Measurements from ENCODE around the gene ARID1B. TPM values are rescaled to one million over a fixed set of nuclear protein-coding genes. Genes with fewer than 3 reads are reported as not detected.

The ARID1B gene
- total RNA-seq, 1 donor from 2014 or later: 75.4 TPM

DNA sequence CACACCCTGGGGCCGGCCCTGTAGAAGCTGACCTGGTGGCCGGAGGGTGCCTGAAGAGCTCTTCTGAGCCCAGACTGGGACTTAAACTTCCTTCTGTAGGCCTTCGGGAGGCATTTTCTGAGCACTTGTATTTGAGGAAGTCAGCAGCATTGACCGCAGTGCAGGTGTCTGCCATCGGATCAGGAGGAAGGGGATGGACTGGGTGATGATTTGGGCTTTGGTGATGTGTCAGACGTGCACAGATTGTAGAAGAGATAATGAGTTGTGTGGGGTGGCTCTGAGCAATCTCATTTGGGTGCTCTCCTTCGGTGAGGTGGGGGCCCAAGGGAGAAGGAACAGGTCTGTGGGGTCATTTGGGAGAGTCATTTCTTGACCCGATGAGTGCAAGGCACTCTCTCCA is 150.9 kb downstream of the ARID1B start:
- Mint-ChIP-seq H3K27ac (ENCODE audit: unreplicated experiment) (no peak overlapping the region), H3K27me3 (ENCODE audit: low read depth, unreplicated experiment) (no peaks in the 10 kb centered on the region), H3K4me3 (ENCODE audit: unreplicated experiment) (no peak overlapping the region), H3K9me3 (ENCODE audit: unreplicated experiment) (peaks cover 3% of the 10 kb centered on the region), H3K4me1 (ENCODE audit: low read depth, unreplicated experiment) (peaks cover 12% of the 10 kb centered on the region), H3K36me3 (ENCODE audit: low read depth, unreplicated experiment) (peaks cover 5% of the 10 kb centered on the region)
- Histone ChIP-seq H3K9ac (ENCODE audit: low read length) (no peak overlapping the region), H3K36me3 (ENCODE audit: insufficient read depth, low read length) (no peaks in the 10 kb centered on the region), H4K20me1 (ENCODE audit: insufficient read depth, low read length) (peaks cover 73% of the 10 kb centered on the region), H3K9me3 (ENCODE audit: insufficient read depth, low read depth, low read length) (no peaks in the 10 kb centered on the region), H3K4me3 (ENCODE audit: insufficient read depth, low read depth, low read length) (no peak overlapping the region), H3K27me3 (ENCODE audit: insufficient read depth, low read length) (no peaks in the 10 kb centered on the region), H3K4me1 (ENCODE audit: insufficient read depth, low read length) (no peaks in the 10 kb centered on the region), H2AFZ (ENCODE audit: low read depth, low read length) (no peak overlapping the region), H3K4me2 (ENCODE audit: low read length) (no peak overlapping the region), H3K27ac (ENCODE audit: low read depth, low read length) (no peak overlapping the region), H3K79me2 (ENCODE audit: insufficient read depth, low read length) (peaks cover 73% of the 10 kb centered on the region)
- FAIRE-seq: no peak
- no peak for DNase-seq (ENCODE audit: low read depth)
- TF ChIP-seq, protein P1, sequence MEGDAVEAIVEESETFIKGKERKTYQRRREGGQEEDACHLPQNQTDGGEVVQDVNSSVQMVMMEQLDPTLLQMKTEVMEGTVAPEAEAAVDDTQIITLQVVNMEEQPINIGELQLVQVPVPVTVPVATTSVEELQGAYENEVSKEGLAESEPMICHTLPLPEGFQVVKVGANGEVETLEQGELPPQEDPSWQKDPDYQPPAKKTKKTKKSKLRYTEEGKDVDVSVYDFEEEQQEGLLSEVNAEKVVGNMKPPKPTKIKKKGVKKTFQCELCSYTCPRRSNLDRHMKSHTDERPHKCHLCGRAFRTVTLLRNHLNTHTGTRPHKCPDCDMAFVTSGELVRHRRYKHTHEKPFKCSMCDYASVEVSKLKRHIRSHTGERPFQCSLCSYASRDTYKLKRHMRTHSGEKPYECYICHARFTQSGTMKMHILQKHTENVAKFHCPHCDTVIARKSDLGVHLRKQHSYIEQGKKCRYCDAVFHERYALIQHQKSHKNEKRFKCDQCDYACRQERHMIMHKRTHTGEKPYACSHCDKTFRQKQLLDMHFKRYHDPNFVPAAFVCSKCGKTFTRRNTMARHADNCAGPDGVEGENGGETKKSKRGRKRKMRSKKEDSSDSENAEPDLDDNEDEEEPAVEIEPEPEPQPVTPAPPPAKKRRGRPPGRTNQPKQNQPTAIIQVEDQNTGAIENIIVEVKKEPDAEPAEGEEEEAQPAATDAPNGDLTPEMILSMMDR (IDR thresholded peaks at IDR 0.05; ENCODE audit: insufficient read depth, low read depth, low read length): no peak
- TF ChIP-seq EZH2 (IDR thresholded peaks at IDR 0.05; ENCODE audit: insufficient read depth, low read length): no peak

DNA sequence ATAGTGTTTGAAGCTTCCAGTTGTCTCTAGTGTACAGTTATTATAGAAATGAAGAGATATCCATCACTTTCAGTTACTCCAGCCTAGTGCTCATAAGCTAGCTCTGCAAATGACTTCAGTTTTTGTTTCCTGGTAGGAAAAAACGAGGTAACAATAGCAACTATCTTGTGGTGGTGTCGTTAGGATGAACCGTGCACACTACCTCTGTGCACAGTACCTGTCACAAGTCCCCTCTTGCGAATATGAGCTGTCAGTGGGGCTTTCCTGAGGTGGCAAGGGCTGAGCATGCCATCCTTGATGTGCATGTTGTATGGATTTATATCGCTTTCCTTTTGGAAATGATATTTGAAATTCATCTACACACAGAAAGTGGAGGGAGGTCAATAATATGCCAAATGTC is 151.8 kb downstream of the ARID1B start:
- no peaks in the 10 kb centered on the region for H3K27me3 ChIP-seq (ENCODE audit: insufficient read depth, low read length)
- H3K79me2 ChIP-seq (ENCODE audit: insufficient read depth, low read length): peaks cover 74% of the 10 kb centered on the region
- DNase-seq (ENCODE audit: low read depth): no peak
- Mint-ChIP-seq H3K4me1 (ENCODE audit: low read depth, unreplicated experiment) (peaks cover 17% of the 10 kb centered on the region), H3K9me3 (ENCODE audit: unreplicated experiment) (peaks cover 3% of the 10 kb centered on the region), H3K4me3 (ENCODE audit: unreplicated experiment) (no peak overlapping the region), H3K36me3 (ENCODE audit: low read depth, unreplicated experiment) (peaks cover 5% of the 10 kb centered on the region), H3K27ac (ENCODE audit: unreplicated experiment) (no peak overlapping the region), H3K27me3 (ENCODE audit: low read depth, unreplicated experiment) (no peaks in the 10 kb centered on the region)
- no peak for TF ChIP-seq EZH2 (IDR thresholded peaks at IDR 0.05; ENCODE audit: insufficient read depth, low read length)
- TF ChIP-seq, protein P1 (IDR thresholded peaks at IDR 0.05; ENCODE audit: insufficient read depth, low read depth, low read length): no peak
- H2AFZ ChIP-seq (ENCODE audit: low read depth, low read length): no peak overlapping the region
- H3K4me1 ChIP-seq (ENCODE audit: insufficient read depth, low read length): no peaks in the 10 kb centered on the region
- FAIRE-seq: no peak
- no peak overlapping the region for H3K4me3 ChIP-seq (ENCODE audit: insufficient read depth, low read depth, low read length)
- no peaks in the 10 kb centered on the region for H3K36me3 ChIP-seq (ENCODE audit: insufficient read depth, low read length)
- peaks cover 75% of the 10 kb centered on the region for H4K20me1 ChIP-seq (ENCODE audit: insufficient read depth, low read length)
- no peak overlapping the region for H3K27ac ChIP-seq (ENCODE audit: low read depth, low read length)
- H3K9me3 ChIP-seq (ENCODE audit: insufficient read depth, low read depth, low read length): no peaks in the 10 kb centered on the region
- H3K9ac ChIP-seq (ENCODE audit: low read length): no peak overlapping the region
- H3K4me2 ChIP-seq (ENCODE audit: low read length): no peak overlapping the region

DNA sequence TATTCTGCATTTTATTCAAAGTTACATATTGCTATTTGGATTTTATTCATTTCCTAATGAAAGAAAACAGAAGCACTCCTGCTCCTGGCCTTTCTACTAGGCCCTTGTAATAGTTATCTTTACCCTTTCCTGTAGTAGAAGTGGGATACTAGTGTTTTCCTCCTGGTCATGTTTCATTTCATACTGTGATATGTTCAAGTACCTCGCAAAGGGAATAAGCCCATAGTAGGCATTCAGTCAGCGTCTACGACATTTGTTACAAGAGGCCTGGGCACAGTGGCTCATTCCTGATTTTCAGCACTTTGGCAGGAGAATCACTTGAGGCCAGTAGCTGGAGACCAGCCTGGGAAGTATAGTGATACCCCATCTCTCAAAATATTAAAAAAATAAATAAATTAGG is 154.1 kb downstream of the ARID1B start:
- H3K36me3 Mint-ChIP-seq (ENCODE audit: low read depth, unreplicated experiment): peaks cover 8% of the 10 kb centered on the region
- H3K79me2 ChIP-seq (ENCODE audit: insufficient read depth, low read length): peaks cover 67% of the 10 kb centered on the region
- H3K9me3 Mint-ChIP-seq (ENCODE audit: unreplicated experiment): no peaks in the 10 kb centered on the region
- FAIRE-seq (no peak), DNase-seq (ENCODE audit: low read depth) (no peak)
- H3K27ac Mint-ChIP-seq (ENCODE audit: unreplicated experiment): no peak overlapping the region
- H3K27me3 ChIP-seq (ENCODE audit: insufficient read depth, low read length): no peaks in the 10 kb centered on the region
- peaks cover 72% of the 10 kb centered on the region for H4K20me1 ChIP-seq (ENCODE audit: insufficient read depth, low read length)
- no peak overlapping the region for H3K4me2 ChIP-seq (ENCODE audit: low read length)
- peaks cover 12% of the 10 kb centered on the region for H3K4me1 Mint-ChIP-seq (ENCODE audit: low read depth, unreplicated experiment)
- no peaks in the 10 kb centered on the region for H3K36me3 ChIP-seq (ENCODE audit: insufficient read depth, low read length)
- no peaks in the 10 kb centered on the region for H3K27me3 Mint-ChIP-seq (ENCODE audit: low read depth, unreplicated experiment)
- no peaks in the 10 kb centered on the region for H3K4me1 ChIP-seq (ENCODE audit: insufficient read depth, low read length)
- no peak overlapping the region for H3K9ac ChIP-seq (ENCODE audit: low read length)
- no peak overlapping the region for H3K4me3 Mint-ChIP-seq (ENCODE audit: unreplicated experiment)
- H3K9me3 ChIP-seq (ENCODE audit: insufficient read depth, low read depth, low read length): no peaks in the 10 kb centered on the region
- H3K4me3 ChIP-seq (ENCODE audit: insufficient read depth, low read depth, low read length): no peak overlapping the region
- H2AFZ ChIP-seq (ENCODE audit: low read depth, low read length): no peak overlapping the region
- no peak overlapping the region for H3K27ac ChIP-seq (ENCODE audit: low read depth, low read length)
- no peak for TF ChIP-seq EZH2 (IDR thresholded peaks at IDR 0.05; ENCODE audit: insufficient read depth, low read length)
- TF ChIP-seq, protein P1 (IDR thresholded peaks at IDR 0.05; ENCODE audit: insufficient read depth, low read depth, low read length): no peak

Measured in astrocyte (in vitro differentiated cells and primary cell).